RWPE2 (cell line): ENCODE data around the gene RPS18.
A peak's percentile ranks its signal among the peaks of the same experiment; 100 is the strongest.

Source experiments
- ATAC-seq: fragments of 200-7000 bp; cut with Tn5 transposase; 3 replicates; pipeline ENCODE4 v1.9.1; 2021; ENCODE audit warnings: low read depth
- DNase-seq: peaks from one replicate; pipeline ENCODE4 v3.0.0-alpha.2; 2020; ENCODE audit warnings: low spot score
- H3K27ac ChIP-seq: fragments of 450-650 bp; 2 replicates; pipeline ENCODE4 v1.5.1; 2017; ENCODE audit warnings: mild to moderate bottlenecking; ENCODE audit not compliant: poor library complexity, severe bottlenecking
- H3K27me3 ChIP-seq: fragments of 250-450 bp; sonication (Bioruptor Pico); 2 replicates; pipeline ENCODE4 v1.5.1; 2021; ENCODE audit warnings: mild to moderate bottlenecking, moderate library complexity; ENCODE audit not compliant: insufficient read depth, poor library complexity, severe bottlenecking
- H3K36me3 ChIP-seq: fragments of 250-450 bp; sonication (Bioruptor Pico); 2 replicates; pipeline ENCODE4 v1.5.1; 2020; ENCODE audit warnings: low read depth, mild to moderate bottlenecking, moderate library complexity
- H3K4me1 ChIP-seq: fragments of 250-450 bp; sonication (Bioruptor Pico); 2 replicates; pipeline ENCODE4 v1.5.1; 2021; ENCODE audit warnings: mild to moderate bottlenecking, moderate library complexity; ENCODE audit not compliant: insufficient read depth, poor library complexity, severe bottlenecking
- H3K4me3 ChIP-seq: fragments of 250-450 bp; sonication (Bioruptor Pico); 2 replicates; pipeline ENCODE4 v1.5.1; 2021; ENCODE audit warnings: mild to moderate bottlenecking, moderate library complexity; ENCODE audit not compliant: severe bottlenecking
- H3K9me3 ChIP-seq: fragments of 250-450 bp; sonication (Bioruptor Pico); 2 replicates; pipeline ENCODE4 v1.5.1; 2021; ENCODE audit warnings: mild to moderate bottlenecking, moderate library complexity; ENCODE audit not compliant: severe bottlenecking
- TF ChIP-seq, protein P1 (sequence below): fragments of 450-650 bp; IDR thresholded peaks from one replicate; pipeline ENCODE4 v1.5.1; 2017; ENCODE audit warnings: mild to moderate bottlenecking, moderate library complexity; ENCODE audit not compliant: poor library complexity, severe bottlenecking

RPS18 gene

DNA sequence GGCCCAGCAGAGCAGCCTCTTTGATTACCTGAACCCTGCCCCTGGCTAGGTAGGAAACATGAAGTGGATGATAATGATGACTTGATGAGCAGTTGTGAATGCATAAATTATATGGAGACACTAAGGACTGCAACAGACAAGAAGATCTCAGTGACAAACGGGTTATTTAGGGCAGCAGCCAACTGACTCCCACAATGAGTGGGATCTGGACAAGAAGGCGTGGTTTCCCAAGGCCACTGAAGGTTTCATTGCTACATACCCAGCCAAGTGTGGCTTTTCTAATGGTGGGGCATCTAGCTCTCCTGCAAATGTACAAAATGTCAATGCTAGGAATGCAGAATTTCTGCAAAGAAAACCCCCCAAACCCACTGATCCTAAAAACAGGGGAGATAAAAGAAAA, 34.1 kb upstream of the RPS18 start:
- no peaks in the 10 kb centered on the region for H3K9me3 ChIP-seq
- ATAC-seq (no peak), DNase-seq (no peak)
- H3K36me3 ChIP-seq = no peaks in the 10 kb centered on the region
- H3K4me3 ChIP-seq = no peak overlapping the region
- H3K4me1 ChIP-seq = no peaks in the 10 kb centered on the region
- H3K27ac ChIP-seq = no peak overlapping the region
- TF ChIP-seq, protein P1, sequence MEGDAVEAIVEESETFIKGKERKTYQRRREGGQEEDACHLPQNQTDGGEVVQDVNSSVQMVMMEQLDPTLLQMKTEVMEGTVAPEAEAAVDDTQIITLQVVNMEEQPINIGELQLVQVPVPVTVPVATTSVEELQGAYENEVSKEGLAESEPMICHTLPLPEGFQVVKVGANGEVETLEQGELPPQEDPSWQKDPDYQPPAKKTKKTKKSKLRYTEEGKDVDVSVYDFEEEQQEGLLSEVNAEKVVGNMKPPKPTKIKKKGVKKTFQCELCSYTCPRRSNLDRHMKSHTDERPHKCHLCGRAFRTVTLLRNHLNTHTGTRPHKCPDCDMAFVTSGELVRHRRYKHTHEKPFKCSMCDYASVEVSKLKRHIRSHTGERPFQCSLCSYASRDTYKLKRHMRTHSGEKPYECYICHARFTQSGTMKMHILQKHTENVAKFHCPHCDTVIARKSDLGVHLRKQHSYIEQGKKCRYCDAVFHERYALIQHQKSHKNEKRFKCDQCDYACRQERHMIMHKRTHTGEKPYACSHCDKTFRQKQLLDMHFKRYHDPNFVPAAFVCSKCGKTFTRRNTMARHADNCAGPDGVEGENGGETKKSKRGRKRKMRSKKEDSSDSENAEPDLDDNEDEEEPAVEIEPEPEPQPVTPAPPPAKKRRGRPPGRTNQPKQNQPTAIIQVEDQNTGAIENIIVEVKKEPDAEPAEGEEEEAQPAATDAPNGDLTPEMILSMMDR = no peak
- H3K27me3 ChIP-seq = no peaks in the 10 kb centered on the region

DNA sequence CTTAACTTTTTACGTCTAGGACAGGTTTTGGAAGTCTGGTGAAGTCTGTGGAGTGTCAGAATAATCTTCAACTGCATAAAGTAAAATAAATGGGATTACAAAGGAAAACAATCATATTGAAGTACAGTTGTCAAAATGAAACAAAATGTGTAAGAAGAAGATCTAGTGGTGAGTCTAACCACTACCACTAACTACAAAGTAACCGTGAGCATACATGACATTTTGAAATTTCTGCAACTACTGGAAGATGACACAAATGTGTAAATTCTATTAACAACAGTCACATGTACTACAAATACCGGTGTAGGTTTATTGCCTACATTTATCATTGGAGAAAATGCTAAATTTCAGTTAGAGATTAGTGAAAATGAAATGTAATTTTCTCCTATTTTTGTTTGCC, 29.9 kb upstream of the RPS18 start:
- no peaks in the 10 kb centered on the region for H3K36me3 ChIP-seq
- H3K27me3 ChIP-seq = no peaks in the 10 kb centered on the region
- TF ChIP-seq, protein P1 = no peak
- ATAC-seq (no peak), DNase-seq (no peak)
- no peaks in the 10 kb centered on the region for H3K9me3 ChIP-seq
- H3K27ac ChIP-seq = no peak overlapping the region
- no peaks in the 10 kb centered on the region for H3K4me1 ChIP-seq
- H3K4me3 ChIP-seq = no peak overlapping the region

DNA sequence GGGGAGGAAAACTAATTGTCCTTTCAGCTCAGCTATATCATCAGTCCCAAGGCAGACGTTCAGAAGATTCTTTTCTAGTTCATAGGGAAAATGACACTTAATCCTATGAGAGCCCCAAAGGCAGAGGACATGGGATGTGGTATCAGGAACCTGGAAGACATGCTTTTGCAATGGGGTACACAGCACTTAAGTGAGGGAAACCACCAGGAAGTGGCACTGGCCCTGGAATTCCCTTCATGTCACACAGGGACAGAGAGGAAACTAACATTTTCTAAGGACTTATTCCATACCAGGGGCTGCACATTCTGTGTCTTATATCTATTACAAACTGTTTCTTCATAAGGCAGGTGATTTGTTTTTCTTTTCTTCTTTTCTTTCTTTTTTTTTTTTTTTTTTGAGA, 28.4 kb upstream of the RPS18 start:
- TF ChIP-seq, protein P1 = no peak
- H3K4me1 ChIP-seq = no peaks in the 10 kb centered on the region
- no peak overlapping the region for H3K27ac ChIP-seq
- ATAC-seq (no peak), DNase-seq (no peak)
- no peaks in the 10 kb centered on the region for H3K36me3 ChIP-seq
- no peaks in the 10 kb centered on the region for H3K27me3 ChIP-seq
- H3K4me3 ChIP-seq = no peak overlapping the region
- H3K9me3 ChIP-seq = no peaks in the 10 kb centered on the region

DNA sequence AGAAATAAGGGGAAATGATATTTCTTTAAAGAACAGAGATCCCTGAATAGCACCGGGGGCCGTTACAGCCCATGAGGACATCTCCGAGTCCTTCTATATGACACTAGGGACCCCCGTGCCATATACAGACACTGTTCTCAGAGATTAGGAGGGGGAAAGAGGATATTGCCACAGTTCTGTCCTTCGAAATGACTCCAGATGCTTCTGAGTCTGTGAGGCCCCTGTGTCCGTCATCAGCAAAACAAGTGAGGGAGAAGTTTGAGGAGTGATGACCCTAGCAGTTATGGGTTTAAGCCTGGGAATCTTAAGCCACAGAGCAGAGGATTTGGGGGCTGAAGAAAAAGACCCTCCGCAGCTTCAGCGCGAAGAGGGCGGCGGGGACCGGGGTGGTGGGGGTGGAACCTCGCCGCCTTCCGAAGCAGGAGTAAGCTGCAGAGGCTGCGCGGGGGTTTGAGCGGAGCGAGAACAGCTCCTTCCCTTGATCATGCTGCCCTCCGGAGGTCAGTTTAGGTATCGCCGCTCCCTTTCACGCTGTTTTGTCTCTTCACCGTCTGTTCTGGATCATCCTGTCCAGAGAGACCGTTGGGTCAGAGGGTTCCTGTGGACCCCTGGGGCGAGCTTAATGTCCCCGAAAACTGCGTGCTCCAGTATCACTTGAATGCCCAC, 23.8 kb upstream of the RPS18 start:
- peak; percentile 41 for ATAC-seq
- H3K4me1 ChIP-seq = peaks cover 10% of the 10 kb centered on the region

DNA sequence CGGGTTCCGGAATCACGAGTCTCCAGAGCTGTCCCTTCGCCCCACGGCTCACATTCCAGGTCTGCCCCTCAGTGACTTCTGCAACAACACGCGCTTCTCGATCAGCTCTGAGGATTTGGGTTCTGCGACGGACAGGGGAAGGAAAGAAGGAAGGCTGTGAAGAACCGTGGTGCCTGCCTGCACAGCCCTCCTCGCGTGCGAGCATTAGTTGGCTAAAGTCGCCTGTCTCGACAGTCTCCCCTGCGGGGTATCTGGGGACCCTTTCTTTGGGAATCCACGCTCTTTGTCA, 23.3 kb upstream of the RPS18 start:
- DNase-seq = no peak
- TF ChIP-seq, protein P1 = peak; percentile 71
- H3K27me3 ChIP-seq = no peaks in the 10 kb centered on the region
- H3K9me3 ChIP-seq = no peaks in the 10 kb centered on the region
- H3K4me1 ChIP-seq = peaks cover 10% of the 10 kb centered on the region
- peak overlapping the region; percentile 38 for H3K4me3 ChIP-seq
- H3K36me3 ChIP-seq = peaks cover 8% of the 10 kb centered on the region
- peak overlapping the region; percentile 83 for H3K27ac ChIP-seq
- ATAC-seq = peak; percentile 20; the same call in 2 of the 3 replicates

More for the DNA sequence above, 23.8 kb upstream of the RPS18 start:
- DNase-seq = peak; percentile 79
- Histone ChIP-seq H3K4me3 (peak overlapping the region; percentile 38), H3K36me3 (peaks cover 8% of the 10 kb centered on the region; the same call in 1 of the 2 replicates), H3K27me3 (no peaks in the 10 kb centered on the region), H3K9me3 (no peaks in the 10 kb centered on the region), H3K27ac (peak overlapping the region; percentile 83)
- TF ChIP-seq, protein P1 = peak; percentile 92
